Loucy (cell line): Measurements from ENCODE around the gene F5.
A peak's percentile ranks its signal among the peaks of the same experiment; 100 is the strongest.

Experiments used
- H2AFZ ChIP-seq: fragments of 200-600 bp; sonication (generic); 2 replicates; pipeline ENCODE4 v1.6.0; 2016; ENCODE audit warnings: antibody characterized with exemption, mild to moderate bottlenecking, low read length, moderate library complexity
- H3F3A ChIP-seq: fragments of 200-600 bp; 2 replicates; pipeline ENCODE4 v1.6.0; 2016; ENCODE audit warnings: antibody characterized with exemption, low read depth, mild to moderate bottlenecking
- H3K27me3 ChIP-seq: fragments of 200-600 bp; sonication (generic); 2 replicates; pipeline ENCODE4 v1.6.1; 2014; ENCODE audit warnings: low read length, mild to moderate bottlenecking; ENCODE audit not compliant: insufficient read depth, poor library complexity, severe bottlenecking
- H3K36me3 ChIP-seq: fragments of 200-600 bp; sonication (generic); 2 replicates; pipeline ENCODE4 v1.6.1; 2016; ENCODE audit warnings: low read length; ENCODE audit not compliant: insufficient read depth
- H3K4me1 ChIP-seq: fragments of 200-600 bp; sonication (generic); 2 replicates; pipeline ENCODE4 v1.5.1; 2014; ENCODE audit warnings: low read length, mild to moderate bottlenecking; ENCODE audit not compliant: insufficient read depth, poor library complexity, severe bottlenecking
- H3K4me2 ChIP-seq: fragments of 200-600 bp; sonication (generic); 2 replicates; pipeline ENCODE4 v1.6.0; 2014; ENCODE audit warnings: antibody characterized with exemption, low read length, low read depth, mild to moderate bottlenecking; ENCODE audit not compliant: poor library complexity, severe bottlenecking
- H3K4me3 ChIP-seq: fragments of 200-600 bp; sonication (generic); 2 replicates; pipeline ENCODE4 v1.5.1; 2014; ENCODE audit warnings: low read length, mild to moderate bottlenecking, mixed read lengths; ENCODE audit not compliant: poor library complexity, severe bottlenecking
- H3K79me2 ChIP-seq: fragments of 200-600 bp; sonication (generic); 2 replicates; pipeline ENCODE4 v1.6.1; 2014; ENCODE audit warnings: low read length; ENCODE audit not compliant: insufficient read depth
- H3K9ac ChIP-seq: fragments of 200-600 bp; sonication (generic); 2 replicates; pipeline ENCODE4 v1.6.0; 2014; ENCODE audit warnings: mild to moderate bottlenecking, low read depth, low read length, moderate library complexity; ENCODE audit not compliant: poor library complexity, severe bottlenecking
- H3K9me2 ChIP-seq: fragments of 200-600 bp; sonication (generic); replicated peaks from 2 replicates; pipeline ENCODE4 v1.6.1; 2016; ENCODE audit warnings: low read depth, low read length, mixed read lengths
- H3K9me3 ChIP-seq: fragments of 200-600 bp; sonication (generic); 2 replicates; pipeline ENCODE4 v1.6.1; 2014; ENCODE audit warnings: mild to moderate bottlenecking, antibody characterized with exemption, low read length, low read depth; ENCODE audit not compliant: insufficient read depth
- H4K20me1 ChIP-seq: fragments of 200-600 bp; sonication (generic); 2 replicates; pipeline ENCODE4 v1.6.0; 2014; ENCODE audit warnings: antibody characterized with exemption, low read length, mild to moderate bottlenecking; ENCODE audit not compliant: insufficient read depth, poor library complexity, severe bottlenecking
- CTCF ChIP-seq: fragments of 200-600 bp; sonication (generic); conservative IDR thresholded peaks from 2 replicates; pipeline ENCODE4 v1.5.1; 2014; ENCODE audit warnings: mild to moderate bottlenecking, antibody characterized with exemption, low read length
- EZH2phosphoT487 ChIP-seq: fragments of 200-600 bp; IDR thresholded peaks from 2 replicates; pipeline ENCODE4 v1.6.1; 2018; ENCODE audit warnings: antibody characterized with exemption, mild to moderate bottlenecking, moderate library complexity, borderline replicate concordance

The F5 gene

GRCh38 chr1:169610108-169610507 lies 23.8 kb upstream of the F5 start:
- Histone ChIP-seq H3K27me3 (no peaks in the 10 kb centered on the region), H3F3A (peaks cover 8% of the 10 kb centered on the region), H3K79me2 (no peaks in the 10 kb centered on the region), H3K4me3 (no peak overlapping the region), H3K9ac (no peak overlapping the region), H3K36me3 (no peaks in the 10 kb centered on the region), H4K20me1 (no peaks in the 10 kb centered on the region), H3K9me2 (no peaks in the 10 kb centered on the region), H2AFZ (no peak overlapping the region), H3K9me3 (no peaks in the 10 kb centered on the region), H3K4me1 (peaks cover 8% of the 10 kb centered on the region), H3K4me2 (no peak overlapping the region)
- TF ChIP-seq EZH2phosphoT487 (no peak), CTCF (no peak)

- H4K20me1 ChIP-seq, result no peaks in the 10 kb centered on the region
- TF ChIP-seq CTCF (no peak), EZH2phosphoT487 (no peak)
- peaks cover 14% of the 10 kb centered on the region for H3F3A ChIP-seq
- no peak overlapping the region for H3K9ac ChIP-seq
- peaks cover 23% of the 10 kb centered on the region for H3K4me1 ChIP-seq
- no peak overlapping the region for H2AFZ ChIP-seq
- H3K9me2 ChIP-seq, result no peaks in the 10 kb centered on the region
- H3K27me3 ChIP-seq, result no peaks in the 10 kb centered on the region
- H3K4me2 ChIP-seq, result no peak overlapping the region
- H3K79me2 ChIP-seq, result no peaks in the 10 kb centered on the region
- no peaks in the 10 kb centered on the region; the same call in 1 of the 2 replicates for H3K36me3 ChIP-seq
- no peaks in the 10 kb centered on the region; the same call in 1 of the 2 replicates for H3K9me3 ChIP-seq
- H3K4me3 ChIP-seq, result no peak overlapping the region
Observed at GRCh38 chr1:169608226-169608625, 21.9 kb upstream of the F5 start.

GRCh38 chr1:169604781-169605560 lies 18.7 kb upstream of the F5 start:
- H3K9me3 ChIP-seq, result no peaks in the 10 kb centered on the region; the same call in 1 of the 2 replicates
- H3K9ac ChIP-seq, result peak overlapping the region; percentile 51
- no peaks in the 10 kb centered on the region; the same call in 1 of the 2 replicates for H3K36me3 ChIP-seq
- peaks cover 14% of the 10 kb centered on the region for H3F3A ChIP-seq
- no peaks in the 10 kb centered on the region for H3K27me3 ChIP-seq
- H3K4me2 ChIP-seq, result peak overlapping the region; percentile 76
- peaks cover 43% of the 10 kb centered on the region for H3K4me1 ChIP-seq
- H3K79me2 ChIP-seq, result no peaks in the 10 kb centered on the region
- H3K4me3 ChIP-seq, result peak overlapping the region; percentile 59
- TF ChIP-seq CTCF (no peak), EZH2phosphoT487 (no peak)
- no peak overlapping the region for H2AFZ ChIP-seq
- no peaks in the 10 kb centered on the region for H4K20me1 ChIP-seq
- H3K9me2 ChIP-seq, result no peaks in the 10 kb centered on the region
